Measurements from ENCODE around the gene ASB1.
A peak's percentile ranks its signal among the peaks of the same experiment; 100 is the strongest.
"Not testable (repeated sequence)": the region's sequence is repeated elsewhere in the genome, so short reads cannot be mapped to it uniquely, and the experiment has no call there.

Gene ASB1

GRCh38 chr2:238423561-238424312 is 3.0 kb upstream of the ASB1 start:
- DNase-seq (ENCODE audit: low read depth in 3 of 3): no peak

GRCh38 chr2:238424313-238424700 is 2.4 kb upstream of the ASB1 start:
- DNase-seq (ENCODE audit: low read depth in 3 of 3): no peak

- DNase-seq (ENCODE audit: low read depth in 3 of 3): no peak
Observed at GRCh38 chr2:238425505-238425978, 1.2 kb upstream of the ASB1 start.

- DNase-seq (ENCODE audit: low read depth in 3 of 3): no peak
Observed at GRCh38 chr2:238425979-238426567, 654 bp upstream of the ASB1 start.

DNA sequence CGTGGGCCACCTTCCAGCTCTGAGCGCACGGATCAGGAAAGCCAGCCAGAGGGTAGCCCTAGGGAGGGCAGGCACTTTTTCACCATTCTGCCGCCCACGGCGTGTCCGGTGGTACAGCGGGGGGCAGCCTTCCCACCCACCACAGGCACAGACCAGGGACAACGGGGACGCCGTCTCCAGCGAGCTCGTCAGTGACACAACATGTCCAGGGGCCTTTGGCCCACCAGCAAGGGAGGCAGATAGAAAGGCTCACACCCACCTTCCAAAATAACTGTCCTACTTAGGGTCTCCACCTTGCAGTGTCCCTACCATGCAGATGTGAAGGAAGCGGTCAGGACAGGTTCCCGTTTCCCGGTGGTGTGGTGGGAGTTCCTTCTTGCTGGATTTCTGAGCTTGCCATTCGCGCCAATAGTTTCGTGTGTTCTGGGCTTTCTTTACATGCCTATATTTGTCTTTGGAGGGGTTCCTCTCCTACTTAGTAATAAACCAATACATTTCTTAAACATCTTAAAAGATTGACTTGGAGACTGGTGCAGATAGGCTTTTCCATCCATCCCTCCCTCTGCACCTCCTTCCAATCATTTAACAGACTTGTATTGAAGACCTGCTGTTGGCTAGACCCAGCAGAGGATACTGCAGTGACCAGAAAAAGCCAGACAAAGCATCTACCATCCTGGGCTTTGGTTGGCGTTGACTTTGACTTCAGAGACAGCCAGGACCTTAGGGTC is 872 bp downstream of the ASB1 start:
- no peak for DNase-seq (ENCODE audit: low read depth in 3 of 3)

- no peak for DNase-seq (ENCODE audit: low read depth in 3 of 3)
Observed at GRCh38 chr2:238428866-238429265, 2.1 kb downstream of the ASB1 start.

DNA sequence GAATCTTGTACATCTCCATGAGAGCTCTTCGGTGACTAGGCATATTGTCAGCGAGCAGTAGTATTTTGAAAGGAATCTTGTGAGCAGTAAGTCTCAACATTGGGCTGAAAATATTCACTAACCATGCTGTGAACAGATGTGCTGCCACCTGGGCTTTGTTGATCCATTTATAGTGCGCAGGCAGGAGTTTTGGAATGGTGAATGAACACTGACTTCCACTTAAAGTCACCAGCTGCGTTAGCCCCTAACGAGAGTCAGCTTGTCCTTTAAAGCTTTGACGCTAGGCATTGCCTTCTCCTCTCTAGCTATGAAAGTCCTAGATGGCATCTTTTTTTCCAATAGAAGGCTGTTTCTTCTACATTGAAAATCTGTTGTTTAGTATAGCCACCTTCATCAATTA is 4.1 kb downstream of the ASB1 start:
- no peak for DNase-seq (ENCODE audit: low read depth in 3 of 3)

DNA sequence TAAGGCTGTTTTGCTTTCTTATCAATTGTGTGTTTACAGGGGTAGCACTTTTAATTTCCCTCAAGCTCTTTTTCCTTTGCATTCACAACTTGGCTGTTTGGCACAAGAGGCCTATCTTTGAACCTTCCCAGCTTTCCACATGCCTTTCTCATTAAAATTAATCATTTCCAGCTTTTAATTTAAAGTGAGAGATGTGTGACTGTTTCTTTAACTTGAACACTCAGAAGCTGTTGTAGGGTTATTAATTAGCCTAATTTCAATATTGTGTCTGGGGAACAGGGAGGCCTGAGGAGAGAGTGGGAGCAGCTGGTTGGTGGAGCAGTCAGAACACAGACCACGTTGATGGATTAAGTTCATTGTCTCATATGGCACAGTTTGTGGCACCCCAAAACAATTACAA is 4.7 kb downstream of the ASB1 start:
- DNase-seq (ENCODE audit: low read depth in 3 of 3): no peak

GRCh38 chr2:238433300-238433915 is 6.7 kb downstream of the ASB1 start:
- DNase-seq (ENCODE audit: low read depth in 3 of 3): no peak

- DNase-seq (ENCODE audit: low read depth in 3 of 3): no peak
Observed at GRCh38 chr2:238433941-238434845, 7.5 kb downstream of the ASB1 start.

GRCh38 chr2:238434846-238435751 is 8.4 kb downstream of the ASB1 start:
- no peak for DNase-seq (ENCODE audit: low read depth in 3 of 3)

- DNase-seq (ENCODE audit: low read depth in 3 of 3): no peak
Observed at GRCh38 chr2:238435752-238436096, 9.0 kb downstream of the ASB1 start.

GRCh38 chr2:238438856-238439849 is 12.4 kb downstream of the ASB1 start:
- peak; percentile 16 to 38 (median 30) for DNase-seq (ENCODE audit: low read depth in 3 of 3)

DNA sequence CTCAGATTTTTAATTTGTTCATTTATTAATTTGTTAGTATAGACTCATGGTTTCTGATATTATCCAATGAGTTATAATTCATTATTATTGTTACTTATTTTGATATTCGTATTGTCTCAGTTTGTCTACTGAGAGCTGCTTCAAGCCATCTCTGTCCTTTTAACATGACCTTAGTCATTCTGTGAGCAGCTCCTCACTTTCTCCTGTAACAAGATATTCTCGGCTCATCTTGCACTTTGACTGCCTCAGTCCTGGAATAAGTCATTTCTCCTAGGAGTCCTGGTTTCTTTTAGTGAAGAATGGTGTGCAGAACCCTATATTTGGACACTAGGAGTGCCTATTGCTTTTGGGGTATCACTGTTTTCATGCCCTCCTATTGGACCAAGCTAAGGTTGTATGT is 13.2 kb downstream of the ASB1 start:
- no peak for DNase-seq (ENCODE audit: low read depth in 3 of 3)

- no peak for DNase-seq (ENCODE audit: low read depth in 3 of 3)
Observed at GRCh38 chr2:238440331-238440730, 13.6 kb downstream of the ASB1 start.

- DNase-seq (ENCODE audit: low read depth in 3 of 3): no peak
Observed at GRCh38 chr2:238440767-238441166, 14.0 kb downstream of the ASB1 start.

DNA sequence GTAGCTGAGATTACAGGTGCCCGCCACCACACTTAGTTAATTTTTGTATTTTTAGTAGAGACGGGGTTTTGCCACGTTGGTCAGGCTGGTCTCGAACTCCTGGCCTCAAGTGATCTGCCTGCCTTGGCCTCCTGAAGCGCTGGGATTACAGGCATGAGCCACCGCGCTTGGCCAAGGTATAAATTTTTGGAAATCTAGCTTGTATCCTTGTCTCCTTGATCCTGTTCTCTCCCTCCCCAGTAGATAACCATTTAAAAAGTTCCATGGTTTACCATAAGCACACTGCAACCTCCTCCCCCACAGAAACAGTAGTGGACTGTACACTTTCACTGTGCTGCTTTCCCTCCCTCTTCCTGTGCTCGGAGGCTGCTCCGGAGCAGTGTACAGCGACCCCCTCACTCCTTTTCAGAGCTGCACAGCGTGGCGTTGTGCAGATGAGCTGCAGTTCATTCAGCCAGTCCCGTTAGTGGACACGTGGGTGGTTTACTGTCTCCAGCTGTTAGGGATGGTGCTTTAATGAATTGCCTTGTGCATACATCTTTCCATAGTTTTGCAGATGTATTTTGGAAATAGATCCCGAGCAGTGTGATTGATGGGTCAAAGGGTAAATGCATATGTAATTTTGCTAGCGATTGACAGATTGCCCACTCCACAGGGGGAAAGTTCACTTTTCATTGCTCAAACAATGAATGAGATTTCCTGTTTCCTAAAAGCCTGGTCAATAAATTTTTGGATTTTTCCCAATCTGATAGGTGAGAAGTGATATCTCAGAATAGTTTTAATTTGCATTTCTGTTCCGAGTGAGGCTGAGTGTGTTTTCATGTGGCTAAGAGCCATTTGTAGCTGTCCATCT is 14.8 kb downstream of the ASB1 start:
- DNase-seq (ENCODE audit: low read depth in 3 of 3): no peak

GRCh38 chr2:238442257-238442656 is 15.5 kb downstream of the ASB1 start:
- not testable (repeated sequence) for DNase-seq (ENCODE audit: low read depth in 3 of 3)

All from stimulated activated CD4-positive, alpha-beta T cell treated with anti-CD3 and anti-CD28 coated beads, TNF-alpha, amount 100 ng/mL, for 4 hours (primary cell).